GM18498 (cell line): ENCODE measurements around the gene DNAAF2.
"Not testable (repeated sequence)": the region's sequence is repeated elsewhere in the genome, so short reads cannot be mapped to it uniquely, and the experiment has no call there.

Experiments
- ATAC-seq: cut with Tn5 transposase; IDR thresholded peaks from one replicate; pipeline ENCODE4 v1.9.1; 2021; ENCODE audit warnings: mild to moderate bottlenecking, moderate library complexity; ENCODE audit not compliant: unreplicated experiment

DNAAF2 gene

DNA sequence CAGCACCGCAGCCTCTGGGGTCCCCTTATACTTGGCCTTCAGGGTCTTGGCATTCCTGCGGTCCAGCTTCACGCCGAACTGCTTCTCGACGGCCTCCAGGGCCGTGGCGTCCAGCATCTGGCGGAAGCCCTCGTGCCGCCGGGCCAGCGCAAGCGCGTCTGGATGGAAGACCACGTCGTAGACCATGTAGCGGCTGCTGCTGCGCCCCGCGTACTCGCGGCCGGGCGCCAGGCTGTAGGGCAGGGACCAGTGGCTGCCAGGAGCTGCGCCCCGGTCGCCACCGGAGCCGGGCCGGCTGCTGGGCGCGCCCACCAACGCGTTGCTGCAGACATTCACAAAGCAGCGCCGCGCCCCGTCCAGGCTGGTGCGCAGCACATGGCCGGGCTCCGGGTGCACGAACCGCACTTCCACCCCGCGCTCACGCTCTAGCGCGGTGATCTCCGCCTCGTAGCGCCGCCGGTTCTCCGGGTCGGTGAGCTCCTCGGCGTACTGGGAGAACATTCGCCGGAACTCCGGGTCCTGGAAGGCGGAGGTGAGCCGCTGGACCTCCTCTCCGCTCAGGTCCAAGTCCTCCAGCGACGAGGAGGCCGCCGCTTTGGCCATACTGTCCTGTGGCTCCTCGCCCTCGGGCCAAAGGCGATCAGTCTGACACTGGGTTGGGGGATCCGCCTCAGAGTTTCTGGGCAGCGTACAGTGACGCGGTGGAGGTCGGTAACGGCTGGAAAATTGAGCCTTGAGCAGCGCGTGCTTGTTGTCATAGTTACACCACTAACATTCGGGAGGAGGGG is at the start of gene DNAAF2:
TSS of gene DNAAF2 (minus strand) at position 698 of the 788 bp plus-strand sequence. CDS start at position 603, 95 bp downstream.
- peak; percentile 32 for ATAC-seq

- no peak for ATAC-seq
Measured at GRCh38 chr14:49679271-49679670, 44.2 kb upstream of the DNAAF2 start.

GRCh38 chr14:49677643-49678042 is 42.6 kb upstream of the DNAAF2 start:
- ATAC-seq, result no peak

- no peak for ATAC-seq
Measured at GRCh38 chr14:49673586-49673985, 38.5 kb upstream of the DNAAF2 start.

DNA sequence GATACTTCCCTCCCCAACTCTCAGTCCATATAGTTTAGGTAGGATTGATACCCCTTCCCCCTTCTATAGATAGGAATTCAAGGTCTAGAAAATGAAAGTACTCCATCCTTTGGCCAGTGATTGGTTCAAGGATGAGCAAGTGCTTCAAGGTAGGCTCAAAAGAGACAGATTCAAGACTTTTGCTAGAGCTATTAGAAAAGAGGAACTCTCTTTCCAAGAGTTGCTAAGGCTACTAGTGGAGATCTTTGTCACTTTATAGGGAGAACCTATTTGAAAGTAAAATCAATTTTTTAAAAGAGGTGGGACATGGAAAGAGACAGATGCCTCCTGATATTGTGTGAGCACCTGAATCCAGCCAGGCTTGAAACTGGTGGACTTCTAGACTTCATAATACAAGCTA is 35.4 kb upstream of the DNAAF2 start:
- ATAC-seq, result no peak

DNA sequence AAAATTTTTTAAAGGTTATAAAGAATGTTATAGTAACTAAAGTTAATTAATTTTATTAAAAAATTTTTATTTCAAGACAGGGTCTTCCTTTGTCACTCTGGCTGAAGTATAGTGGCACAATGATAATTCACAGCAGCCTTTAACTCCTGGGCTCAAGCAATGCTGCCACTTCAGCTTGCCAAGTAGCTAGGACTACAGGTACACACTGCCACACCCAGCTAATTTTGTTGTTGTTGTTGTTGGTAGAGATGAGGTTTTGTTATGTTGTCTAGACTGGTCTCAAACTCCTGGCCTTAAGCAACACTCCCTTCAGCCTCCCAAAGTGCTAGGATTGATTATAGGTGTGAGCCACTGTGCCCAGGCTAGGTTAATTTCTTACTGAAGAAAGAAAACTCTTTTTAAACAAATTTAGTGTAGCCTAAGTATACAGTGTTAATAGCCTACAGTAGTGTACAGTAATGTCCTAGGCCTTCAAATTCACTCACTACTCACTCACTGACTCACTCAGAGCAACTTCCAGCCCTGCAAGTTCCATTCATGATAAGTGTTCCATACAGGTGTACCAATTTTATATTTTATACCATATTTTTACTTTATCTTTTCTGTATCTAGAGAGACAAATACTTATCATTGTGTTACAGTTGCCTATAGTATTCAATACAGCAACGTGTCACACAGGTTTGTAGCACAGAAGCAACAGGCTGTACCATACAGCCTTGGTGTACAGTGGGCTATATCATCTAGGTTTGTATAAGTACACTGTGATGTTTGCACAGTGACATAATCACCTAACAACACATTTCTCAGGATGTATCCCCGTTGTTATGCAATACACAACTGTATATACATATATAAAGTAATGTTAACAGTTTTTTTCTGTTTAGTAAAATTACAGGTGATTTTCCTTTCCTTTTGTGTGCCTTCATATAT is 24.7 kb upstream of the DNAAF2 start:
- ATAC-seq, result no peak

GRCh38 chr14:49657500-49657899 is 22.5 kb upstream of the DNAAF2 start:
- not testable (repeated sequence) for ATAC-seq

- ATAC-seq, result no peak
Measured at GRCh38 chr14:49654511-49654910, 19.5 kb upstream of the DNAAF2 start.

- no peak for ATAC-seq
Measured at GRCh38 chr14:49653508-49653907, 18.5 kb upstream of the DNAAF2 start.

GRCh38 chr14:49642163-49642562 is 7.1 kb upstream of the DNAAF2 start:
- ATAC-seq, result no peak

DNA sequence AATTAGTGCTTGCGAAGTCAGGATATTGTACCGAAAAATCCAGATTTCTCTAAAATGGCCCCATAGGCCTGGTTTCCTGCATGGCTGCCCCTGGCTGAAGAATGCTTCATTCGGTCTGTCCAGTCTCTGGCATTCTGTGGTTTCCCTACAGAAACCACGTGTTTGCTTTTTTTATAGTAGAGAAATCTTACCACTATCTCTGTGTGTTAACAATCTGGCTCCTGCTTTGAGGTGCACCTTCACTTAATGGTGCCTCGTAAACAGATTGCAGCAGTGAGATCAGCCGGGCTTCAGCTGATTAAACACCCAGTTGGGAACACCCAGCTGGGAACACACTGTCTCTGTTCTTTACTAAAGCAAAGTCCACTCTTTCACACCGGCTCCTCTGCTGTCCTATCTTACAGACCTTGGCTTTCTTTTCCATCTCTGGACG is 6.7 kb upstream of the DNAAF2 start:
- no peak for ATAC-seq

DNA sequence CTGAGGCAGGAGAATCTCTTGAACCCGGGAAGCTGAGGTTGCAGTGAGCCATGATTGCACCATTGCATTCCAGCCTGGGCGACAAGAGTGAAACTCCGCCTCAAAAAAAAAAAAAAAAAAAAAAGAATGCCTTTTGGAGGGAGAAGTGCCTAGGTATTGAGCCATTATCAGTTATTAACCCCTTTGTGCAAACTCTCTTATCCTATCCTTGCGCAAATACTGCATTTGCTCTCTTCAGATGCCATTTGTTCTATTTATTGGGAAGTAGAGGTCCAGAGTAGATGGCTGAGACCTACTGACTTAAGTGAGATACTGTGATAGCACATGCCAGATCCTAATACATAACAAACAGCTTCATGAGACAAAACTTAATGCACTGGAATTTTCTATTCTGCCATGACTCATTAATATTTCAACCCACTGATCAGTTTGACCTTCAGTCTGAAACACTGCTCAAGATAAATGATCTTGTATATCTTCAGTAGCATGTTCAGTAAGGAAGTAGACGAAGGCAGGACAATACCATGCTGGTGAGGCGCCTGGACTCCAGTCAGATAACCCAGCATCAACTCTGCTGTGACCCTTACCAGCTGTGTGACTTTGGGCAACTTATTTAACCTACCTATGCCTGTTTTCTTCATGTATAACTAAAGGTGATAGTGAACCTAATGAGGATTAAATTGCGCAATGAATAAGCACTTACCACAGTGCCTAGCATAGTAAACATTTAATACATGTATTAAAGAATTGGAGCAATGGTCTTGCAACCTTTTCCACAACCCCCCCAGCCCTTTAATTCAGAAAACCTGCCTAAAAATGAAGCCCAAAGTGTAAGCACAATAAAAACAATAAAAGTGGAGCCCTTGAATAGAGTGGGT is 5.7 kb upstream of the DNAAF2 start:
- ATAC-seq, result no peak

GRCh38 chr14:49637534-49638078 is 2.6 kb upstream of the DNAAF2 start:
- ATAC-seq, result no peak

- ATAC-seq, result no peak
Measured at GRCh38 chr14:49636866-49637265, 1.8 kb upstream of the DNAAF2 start.

GRCh38 chr14:49633640-49634546 is 1.2 kb downstream of the DNAAF2 start:
- ATAC-seq, result peak; percentile 83

DNA sequence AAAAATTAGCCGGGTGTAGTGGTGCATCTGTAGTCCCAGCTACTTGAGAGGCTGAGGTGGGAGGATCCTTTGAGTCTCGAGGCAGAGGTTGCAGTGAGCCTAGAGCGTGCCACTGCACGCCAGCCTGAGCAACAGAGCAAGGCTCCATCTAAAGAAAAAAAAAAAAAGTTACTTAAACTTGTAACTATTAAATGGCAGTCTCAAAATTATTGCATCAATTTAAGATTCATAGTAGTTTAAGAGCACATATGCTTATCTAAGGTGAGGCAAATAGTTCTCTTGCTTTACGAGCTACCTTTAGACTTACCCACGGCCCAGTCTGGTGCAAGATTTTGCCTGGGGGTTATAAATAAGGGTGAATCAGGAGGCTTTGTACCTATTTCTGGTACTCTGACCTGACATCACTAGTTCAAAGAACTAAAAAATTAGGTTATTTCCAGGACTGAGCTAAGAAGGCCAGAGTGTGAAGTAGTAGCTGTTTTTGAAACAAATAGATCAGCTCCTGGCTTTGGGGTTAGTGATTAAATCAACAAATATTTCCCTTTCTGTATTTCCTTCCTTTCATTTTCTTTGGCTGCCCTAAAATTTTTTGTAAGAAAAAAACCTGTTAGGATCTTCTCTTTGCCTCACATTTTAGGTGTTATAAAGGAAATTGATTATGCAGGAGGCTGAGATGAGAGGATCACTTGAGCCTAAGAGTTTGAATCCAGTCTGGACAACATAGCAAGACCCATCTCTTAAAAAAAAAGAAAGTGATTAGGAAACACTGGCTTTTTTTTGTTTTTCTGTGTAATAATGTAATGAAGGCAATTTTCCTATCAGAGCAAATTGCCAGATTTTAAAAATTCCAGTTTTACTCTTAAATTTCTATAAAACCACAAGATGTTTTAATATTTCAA is 10.9 kb downstream of the DNAAF2 start:
- no peak for ATAC-seq

- ATAC-seq, result no peak
Measured at GRCh38 chr14:49623387-49623786, 11.7 kb downstream of the DNAAF2 start.

- no peak for ATAC-seq
Measured at GRCh38 chr14:49622022-49622607, 12.9 kb downstream of the DNAAF2 start.
